Measurements from ENCODE around the gene B4GALNT3. TPM values are rescaled to one million over a fixed set of nuclear protein-coding genes. Genes with fewer than 3 reads are reported as not detected.

The B4GALNT3 gene
- total RNA-seq, 1 experiment from 2014 or later = 23.3 TPM

GRCh38 chr12:473863-474577 is 14.3 kb downstream of the B4GALNT3 start:
- peak; percentile 32 for DNase-seq
- H3K27ac Mint-ChIP-seq = peak overlapping the region in 2 of 3 experiments; percentile 6 to 15; a peak in 3 of 7 replicates
- Histone ChIP-seq H2BK120ac (ENCODE audit: low read depth, low read length, poor library complexity, severe bottlenecking) (no peak overlapping the region), H3K79me2 (ENCODE audit: insufficient read depth, low read length) (no peaks in the 10 kb centered on the region), H2AK5ac (ENCODE audit: insufficient read length, low read length) (no peak overlapping the region), H4K5ac (ENCODE audit: insufficient read length, low read depth, low read length) (no peak overlapping the region), H3K9ac (ENCODE audit: extremely low read depth, insufficient read length, low read length) (no peak overlapping the region), H3K23me2 (ENCODE audit: insufficient read length, low read depth, low read length, poor library complexity, severe bottlenecking) (no peaks in the 10 kb centered on the region), H3K18ac (ENCODE audit: insufficient read length, low read depth, low read length) (no peak overlapping the region), H3K27me3 (ENCODE audit: insufficient read depth, low read length) (no peaks in the 10 kb centered on the region), H3T11ph (ENCODE audit: low read length) (no peak overlapping the region), H4K91ac (ENCODE audit: insufficient read length, low read depth, low read length) (no peak overlapping the region), H2BK15ac (ENCODE audit: low read depth, low read length) (no peak overlapping the region), H3K14ac (ENCODE audit: insufficient read depth, low read length) (no peak overlapping the region), H3K4me2 (ENCODE audit: insufficient read depth, insufficient read length, low read length) (no peak overlapping the region), H2BK12ac (ENCODE audit: insufficient read length, low read depth, low read length) (no peak overlapping the region), H2BK5ac (ENCODE audit: insufficient read length, low read length) (no peak overlapping the region), H3K4me1 (ENCODE audit: insufficient read depth, low read length) (peaks cover 3% of the 10 kb centered on the region), H2BK20ac (ENCODE audit: low read depth, low read length, poor library complexity, severe bottlenecking) (no peak overlapping the region), H3K9me3 (ENCODE audit: control insufficient read depth, low read depth, low read length) (no peaks in the 10 kb centered on the region), H3K23ac (ENCODE audit: insufficient read length, low read depth, low read length) (no peak overlapping the region), H2AFZ (ENCODE audit: low read length) (no peak overlapping the region), H3K79me1 (ENCODE audit: insufficient read depth, low read depth, low read length, poor library complexity, severe bottlenecking) (no peaks in the 10 kb centered on the region), H3K4ac (ENCODE audit: low read depth, low read length) (no peak overlapping the region), H3K56ac (ENCODE audit: insufficient read length, low read depth, low read length) (no peak overlapping the region), H4K8ac (replicated peaks; ENCODE audit: insufficient read length, low read depth, low read length) (no peak overlapping the region), H4K20me1 (ENCODE audit: control insufficient read depth, insufficient read depth, insufficient read length) (no peaks in the 10 kb centered on the region), H3K27ac (ENCODE audit: insufficient read length, low read depth, low read length) (no peak overlapping the region)
- H3K4me3 Mint-ChIP-seq = no peak overlapping the region
- H3K36me3 Mint-ChIP-seq (ENCODE audit: insufficient read depth in 1 of 3, low read depth in 3 of 3) = peaks cover 0 to 5% (median 3%) of the 10 kb centered on the region in 3 experiments; a peak in 3 of 7 replicates
- no CpG with 5 or more reads among the region's 9 CpGs for WGBS (ENCODE audit: extremely low coverage, insufficient read length, low lambda C conversion rate)
- H3K4me1 Mint-ChIP-seq = peaks cover 26 to 27% of the 10 kb centered on the region in 2 experiments
- H3K27me3 Mint-ChIP-seq (ENCODE audit: low read depth) = no peaks in the 10 kb centered on the region
- no peaks in the 10 kb centered on the region for H3K9me3 Mint-ChIP-seq
- no peak for TF ChIP-seq CTCF (conservative IDR thresholded peaks at IDR 0.05)

Measured in H9 (cell line).